ENCODE data around the gene BICC1. TPM values are rescaled to one million over a fixed set of nuclear protein-coding genes. Genes with fewer than 3 reads are reported as not detected.
A peak's percentile ranks its signal among the peaks of the same experiment; 100 is the strongest.

BICC1 gene
- total RNA-seq, 4 donors from 2014 or later: 0.60 to 5.1 (median 2.2) TPM

DNA sequence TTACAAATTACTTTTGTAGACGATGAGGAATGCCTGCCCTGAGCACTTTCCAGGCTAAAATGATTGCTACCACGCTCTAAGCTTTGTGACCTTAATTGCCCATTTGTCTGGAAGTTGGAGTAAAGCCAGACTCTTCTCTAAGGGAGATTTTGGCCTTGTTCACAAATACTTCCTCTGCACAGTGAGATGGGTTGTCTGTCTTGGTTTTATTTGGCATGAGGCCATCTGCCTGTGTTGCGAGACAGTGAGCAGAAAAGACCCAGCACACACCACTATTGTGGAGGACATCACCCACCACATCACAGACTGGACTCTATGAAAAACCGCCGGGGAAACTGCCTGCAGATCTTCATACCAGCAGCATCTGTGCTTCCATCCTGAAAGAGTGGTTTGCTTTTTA lies 138.4 kb downstream of the BICC1 start:
- H3K27ac ChIP-seq: peak overlapping the region in 1 of 4 donors; percentile 39
- in situ Hi-C loops (cut with MboI; ENCODE audit: low pct_ligation_motif_present in 1 of 4, low pct_unique_long_range_greater_than_20kb in 1 of 4, low sequenced_read_pairs in 3 of 4): no loop called here

GRCh38 chr10:58651742-58652141 lies 139.1 kb downstream of the BICC1 start:
- DNase-seq: no peak
- Histone ChIP-seq H3K4me3 (no peak overlapping the region), H3K27me3 (no peaks in the 10 kb centered on the region), H3K4me1 (peaks cover 0 to 6% (median 0%) of the 10 kb centered on the region in 4 donors), H3K9me3 (no peaks in the 10 kb centered on the region), H3K27ac (no peak overlapping the region), H3K36me3 (no peaks in the 10 kb centered on the region)
- 54 to 69% methylated on average over 1 of the region's 1 CpG for WGBS, 2 donors (ENCODE audit: low coverage in 1 of 2)
- intact Hi-C loops (cut with DNase I; ENCODE audit: low total_unique reads) (no loop called here), in situ Hi-C loops (cut with MboI; ENCODE audit: low pct_ligation_motif_present in 1 of 4, low pct_unique_long_range_greater_than_20kb in 1 of 4, low sequenced_read_pairs in 3 of 4) (no loop called here)
- TF ChIP-seq, protein P1, sequence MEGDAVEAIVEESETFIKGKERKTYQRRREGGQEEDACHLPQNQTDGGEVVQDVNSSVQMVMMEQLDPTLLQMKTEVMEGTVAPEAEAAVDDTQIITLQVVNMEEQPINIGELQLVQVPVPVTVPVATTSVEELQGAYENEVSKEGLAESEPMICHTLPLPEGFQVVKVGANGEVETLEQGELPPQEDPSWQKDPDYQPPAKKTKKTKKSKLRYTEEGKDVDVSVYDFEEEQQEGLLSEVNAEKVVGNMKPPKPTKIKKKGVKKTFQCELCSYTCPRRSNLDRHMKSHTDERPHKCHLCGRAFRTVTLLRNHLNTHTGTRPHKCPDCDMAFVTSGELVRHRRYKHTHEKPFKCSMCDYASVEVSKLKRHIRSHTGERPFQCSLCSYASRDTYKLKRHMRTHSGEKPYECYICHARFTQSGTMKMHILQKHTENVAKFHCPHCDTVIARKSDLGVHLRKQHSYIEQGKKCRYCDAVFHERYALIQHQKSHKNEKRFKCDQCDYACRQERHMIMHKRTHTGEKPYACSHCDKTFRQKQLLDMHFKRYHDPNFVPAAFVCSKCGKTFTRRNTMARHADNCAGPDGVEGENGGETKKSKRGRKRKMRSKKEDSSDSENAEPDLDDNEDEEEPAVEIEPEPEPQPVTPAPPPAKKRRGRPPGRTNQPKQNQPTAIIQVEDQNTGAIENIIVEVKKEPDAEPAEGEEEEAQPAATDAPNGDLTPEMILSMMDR (IDR thresholded peaks at IDR 0.05): no peak
- TF ChIP-seq POLR2A (IDR thresholded peaks at IDR 0.05) (no peak), POLR2AphosphoS5 (IDR thresholded peaks at IDR 0.05) (no peak), EP300 (IDR thresholded peaks at IDR 0.05; ENCODE audit: low read depth) (no peak)

More for the DNA sequence above, 138.4 kb downstream of the BICC1 start:
- 20 to 35% methylated on average over 3 to 5 of the region's 5 CpGs for WGBS, 2 donors (ENCODE audit: low coverage in 1 of 2)
- H3K27me3 ChIP-seq: no peaks in the 10 kb centered on the region
- TF ChIP-seq EP300 (IDR thresholded peaks at IDR 0.05; ENCODE audit: low read depth) (no peak), POLR2AphosphoS5 (IDR thresholded peaks at IDR 0.05) (no peak), POLR2A (IDR thresholded peaks at IDR 0.05) (no peak)
- TF ChIP-seq, protein P1 (IDR thresholded peaks at IDR 0.05): no peak
- peaks cover 0 to 12% (median 0%) of the 10 kb centered on the region in 4 donors for H3K4me1 ChIP-seq
- no peak overlapping the region for H3K4me3 ChIP-seq
- intact Hi-C loops (cut with DNase I; ENCODE audit: low total_unique reads): no loop called here
- H3K36me3 ChIP-seq: no peaks in the 10 kb centered on the region
- no peak for DNase-seq
- H3K9me3 ChIP-seq: no peaks in the 10 kb centered on the region

- Histone ChIP-seq H3K4me1 (peaks cover 0 to 6% (median 0%) of the 10 kb centered on the region in 4 donors), H3K9me3 (no peaks in the 10 kb centered on the region), H3K27ac (no peak overlapping the region), H3K4me3 (no peak overlapping the region), H3K36me3 (no peaks in the 10 kb centered on the region), H3K27me3 (no peaks in the 10 kb centered on the region)
- TF ChIP-seq POLR2AphosphoS5 (IDR thresholded peaks at IDR 0.05): no peak
- TF ChIP-seq EP300 (IDR thresholded peaks at IDR 0.05; ENCODE audit: low read depth): no peak
- TF ChIP-seq POLR2A (IDR thresholded peaks at IDR 0.05): no peak
- TF ChIP-seq, protein P1 (IDR thresholded peaks at IDR 0.05): no peak
- no peak for DNase-seq
- intact Hi-C loops (cut with DNase I; ENCODE audit: low total_unique reads): no loop called here
- in situ Hi-C loops (cut with MboI; ENCODE audit: low pct_ligation_motif_present in 1 of 4, low pct_unique_long_range_greater_than_20kb in 1 of 4, low sequenced_read_pairs in 3 of 4): no loop called here
These were observed 140.5 kb downstream of the BICC1 start for GRCh38 chr10:58653139-58653538.

DNA sequence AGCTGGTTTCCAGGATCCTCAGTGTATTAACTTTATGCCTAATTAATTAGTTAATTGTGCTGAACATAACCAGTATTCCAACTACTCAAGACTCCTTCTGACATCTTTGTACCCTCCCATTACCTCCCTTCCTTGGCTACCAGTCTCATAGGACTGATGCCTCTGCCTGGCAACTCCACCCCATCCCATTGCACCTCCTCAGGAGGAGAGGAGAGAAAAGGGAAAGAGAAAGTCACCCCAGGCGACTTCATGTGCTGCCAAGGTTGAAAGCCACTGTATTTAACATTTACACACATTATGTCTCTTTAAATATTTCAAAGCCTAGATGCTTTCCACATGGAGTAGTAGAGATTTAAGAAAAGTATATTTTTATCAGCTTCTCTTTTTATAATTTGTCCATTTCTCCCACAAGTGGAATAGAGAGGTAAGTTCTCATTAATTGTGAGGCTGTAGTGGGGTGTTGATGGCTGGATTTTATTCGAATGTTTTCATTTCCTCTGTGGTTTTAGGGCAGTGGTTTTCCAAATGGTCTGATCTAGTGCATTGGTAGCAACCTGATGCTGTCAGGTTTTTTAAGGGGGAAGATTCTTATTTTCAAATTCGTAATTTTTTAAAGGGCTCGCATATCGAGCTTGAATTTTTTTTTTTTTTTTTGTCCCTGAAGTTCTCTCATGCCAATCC lies 148.0 kb downstream of the BICC1 start:
- TF ChIP-seq EP300 (IDR thresholded peaks at IDR 0.05; ENCODE audit: low read depth): no peak
- TF ChIP-seq POLR2A (IDR thresholded peaks at IDR 0.05): no peak
- no peak for TF ChIP-seq POLR2AphosphoS5 (IDR thresholded peaks at IDR 0.05)
- TF ChIP-seq, protein P1 (IDR thresholded peaks at IDR 0.05): no peak
- Histone ChIP-seq H3K9me3 (peaks cover 0 to 8% of the 10 kb centered on the region in 2 donors), H3K36me3 (no peaks in the 10 kb centered on the region), H3K4me3 (no peak overlapping the region), H3K27me3 (no peaks in the 10 kb centered on the region), H3K4me1 (no peaks in the 10 kb centered on the region), H3K27ac (no peak overlapping the region)
- intact Hi-C loops (cut with DNase I; ENCODE audit: low total_unique reads) (no loop called here), in situ Hi-C loops (cut with MboI; ENCODE audit: low pct_ligation_motif_present in 1 of 4, low pct_unique_long_range_greater_than_20kb in 1 of 4, low sequenced_read_pairs in 3 of 4) (no loop called here)
- WGBS, 2 donors (ENCODE audit: low coverage in 1 of 2): 66 to 76% methylated on average over 4 to 5 of the region's 5 CpGs
- DNase-seq: no peak
